Osteoblast (primary cell): ENCODE measurements around the gene GSTK1. TPM values are rescaled to one million over a fixed set of nuclear protein-coding genes. Genes with fewer than 3 reads are reported as not detected.

Experiments
- DNase-seq: peaks from one replicate; pipeline ENCODE4 v3.0.0; 2011; ENCODE audit warnings: low spot score, mixed read lengths; ENCODE audit not compliant: insufficient read length; ENCODE audit errors: missing footprints
- H2AFZ ChIP-seq: 2 replicates; pipeline ENCODE4 v1.6.0; 2011; ENCODE audit warnings: mild to moderate bottlenecking, low read length
- H3K27ac ChIP-seq: 2 replicates; pipeline ENCODE4 v1.5.1; 2011; ENCODE audit warnings: mild to moderate bottlenecking, low read depth, low read length, moderate library complexity
- H3K27me3 ChIP-seq: 2 replicates; pipeline ENCODE4 v1.6.0; 2012; ENCODE audit warnings: mild to moderate bottlenecking, control low read depth, inconsistent platforms, low read length, moderate library complexity; ENCODE audit not compliant: insufficient read depth
- H3K36me3 ChIP-seq: 2 replicates; pipeline ENCODE4 v1.5.1; 2011; ENCODE audit warnings: mild to moderate bottlenecking, low read length, control low read depth, moderate library complexity; ENCODE audit not compliant: insufficient read depth
- H3K4me1 ChIP-seq: 2 replicates; pipeline ENCODE4 v1.5.1; 2011; ENCODE audit warnings: mild to moderate bottlenecking, low read length, control low read depth, moderate library complexity; ENCODE audit not compliant: insufficient read depth
- H3K4me2 ChIP-seq: 2 replicates; pipeline ENCODE4 v1.6.0; 2011; ENCODE audit warnings: mild to moderate bottlenecking, low read length; ENCODE audit not compliant: insufficient read depth
- H3K4me3 ChIP-seq: fragments of 200-600 bp; sonication (generic); 3 replicates; pipeline ENCODE4 v1.5.1; 2012; ENCODE audit warnings: mild to moderate bottlenecking, low read length, inconsistent platforms; ENCODE audit not compliant: insufficient read depth
- H3K79me2 ChIP-seq: 2 replicates; pipeline ENCODE4 v1.6.0; 2012; ENCODE audit warnings: mild to moderate bottlenecking, low read length, control low read depth, inconsistent platforms; ENCODE audit not compliant: insufficient read depth
- H3K9me3 ChIP-seq: 2 replicates; pipeline ENCODE4 v1.5.1; 2011; ENCODE audit warnings: low read depth, low read length, control low read depth
- H4K20me1 ChIP-seq: 2 replicates; pipeline ENCODE4 v1.6.0; 2012; ENCODE audit warnings: mild to moderate bottlenecking, low read length, control low read depth; ENCODE audit not compliant: insufficient read depth
- CTCF ChIP-seq: IDR thresholded peaks from 2 replicates; pipeline ENCODE4 v1.5.1; 2011; ENCODE audit warnings: mild to moderate bottlenecking, low read depth, low read length, moderate library complexity; ENCODE audit errors: extremely low read depth
- total RNA-seq: library from RNA; depleted of rRNA; stranded (reverse); fragments of >200 nt; gene quantifications from 2 replicates; pipeline ENCODE4 v1.2.3, GENCODE V29; 2012

GSTK1 gene
- total RNA-seq, 1 donor = 99.9 TPM

- no peak for TF ChIP-seq CTCF
- no peaks in the 10 kb centered on the region for H3K9me3 ChIP-seq
Measured at GRCh38 chr7:143247372-143247771, 15.9 kb upstream of the GSTK1 start.

GRCh38 chr7:143248761-143249354 lies 14.4 kb upstream of the GSTK1 start:
- Histone ChIP-seq H3K27ac (no peak overlapping the region), H3K27me3 (peaks cover 5% of the 10 kb centered on the region), H2AFZ (no peak overlapping the region), H3K36me3 (no peaks in the 10 kb centered on the region), H4K20me1 (no peaks in the 10 kb centered on the region), H3K4me2 (no peak overlapping the region), H3K79me2 (no peaks in the 10 kb centered on the region), H3K9me3 (no peaks in the 10 kb centered on the region), H3K4me3 (no peak overlapping the region), H3K4me1 (peaks cover 5% of the 10 kb centered on the region)
- no peak for DNase-seq
- TF ChIP-seq CTCF = no peak

More at GRCh38 chr7:143247372-143247771, 15.9 kb upstream of the GSTK1 start:
- H3K4me2 ChIP-seq = no peak overlapping the region
- no peak overlapping the region for H3K4me3 ChIP-seq
- no peaks in the 10 kb centered on the region for H3K36me3 ChIP-seq
- H2AFZ ChIP-seq = no peak overlapping the region
- DNase-seq = no peak
- peaks cover 5% of the 10 kb centered on the region for H3K27me3 ChIP-seq
- H3K27ac ChIP-seq = no peak overlapping the region
- peaks cover 5% of the 10 kb centered on the region for H3K4me1 ChIP-seq
- H3K79me2 ChIP-seq = no peaks in the 10 kb centered on the region
- no peaks in the 10 kb centered on the region for H4K20me1 ChIP-seq

GRCh38 chr7:143250199-143250598 lies 13.0 kb upstream of the GSTK1 start:
- H3K27me3 ChIP-seq = peaks cover 5% of the 10 kb centered on the region
- DNase-seq = no peak
- no peaks in the 10 kb centered on the region for H3K9me3 ChIP-seq
- H3K4me1 ChIP-seq = peaks cover 2% of the 10 kb centered on the region
- no peak overlapping the region for H3K27ac ChIP-seq
- no peak overlapping the region for H2AFZ ChIP-seq
- no peaks in the 10 kb centered on the region for H4K20me1 ChIP-seq
- TF ChIP-seq CTCF = no peak
- no peak overlapping the region for H3K4me2 ChIP-seq
- H3K4me3 ChIP-seq = no peak overlapping the region
- H3K36me3 ChIP-seq = no peaks in the 10 kb centered on the region
- no peaks in the 10 kb centered on the region for H3K79me2 ChIP-seq

GRCh38 chr7:143250822-143251221 lies 12.4 kb upstream of the GSTK1 start:
- H3K79me2 ChIP-seq = no peaks in the 10 kb centered on the region
- no peak overlapping the region for H2AFZ ChIP-seq
- no peak for DNase-seq
- no peak overlapping the region for H3K4me3 ChIP-seq
- no peaks in the 10 kb centered on the region for H3K36me3 ChIP-seq
- H3K4me1 ChIP-seq = no peaks in the 10 kb centered on the region
- H3K4me2 ChIP-seq = no peak overlapping the region
- H3K27me3 ChIP-seq = peaks cover 5% of the 10 kb centered on the region
- no peak overlapping the region for H3K27ac ChIP-seq
- no peaks in the 10 kb centered on the region for H4K20me1 ChIP-seq
- no peak for TF ChIP-seq CTCF
- H3K9me3 ChIP-seq = no peaks in the 10 kb centered on the region
